OCI-LY7 (cell line): ENCODE data around the gene ALDH1L1.

Experiments used
- CTCF ChIP-seq: fragments of 200-600 bp; sonication (generic); conservative IDR thresholded peaks from 2 replicates; pipeline ENCODE4 v1.5.1; 2014; ENCODE audit warnings: mild to moderate bottlenecking, antibody characterized with exemption, low read length, moderate library complexity, mixed read lengths
- EZH2phosphoT487 ChIP-seq: fragments of 200-600 bp; sonication (generic); IDR thresholded peaks from 2 replicates; pipeline ENCODE4 v1.6.1; 2018; ENCODE audit warnings: low read depth, borderline replicate concordance, mild to moderate bottlenecking, mixed run types, antibody characterized with exemption, low read length, moderate library complexity, mixed read lengths

GRCh38 chr3:126191246-126191645 lies 10.9 kb upstream of the ALDH1L1 start:
- no peak for TF ChIP-seq CTCF
- no peak for TF ChIP-seq EZH2phosphoT487
